DND-41 (cell line): ENCODE results near the gene LIMS1.
"Not testable (repeated sequence)": the region's sequence is repeated elsewhere in the genome, so short reads cannot be mapped to it uniquely, and the experiment has no call there.

Experiments
- CTCF ChIP-seq: IDR thresholded peaks from 2 replicates; pipeline ENCODE4 v1.5.1; 2012; ENCODE audit warnings: borderline replicate concordance, low read length, moderate library complexity, mild to moderate bottlenecking; ENCODE audit not compliant: poor library complexity, severe bottlenecking; ENCODE audit errors: extremely low read depth
- EZH2 ChIP-seq: IDR thresholded peaks from 3 replicates; pipeline ENCODE4 v1.6.1; 2012; ENCODE audit warnings: borderline replicate concordance, low read depth, mild to moderate bottlenecking, moderate library complexity, low read length, inconsistent platforms; ENCODE audit not compliant: severe bottlenecking

DNA sequence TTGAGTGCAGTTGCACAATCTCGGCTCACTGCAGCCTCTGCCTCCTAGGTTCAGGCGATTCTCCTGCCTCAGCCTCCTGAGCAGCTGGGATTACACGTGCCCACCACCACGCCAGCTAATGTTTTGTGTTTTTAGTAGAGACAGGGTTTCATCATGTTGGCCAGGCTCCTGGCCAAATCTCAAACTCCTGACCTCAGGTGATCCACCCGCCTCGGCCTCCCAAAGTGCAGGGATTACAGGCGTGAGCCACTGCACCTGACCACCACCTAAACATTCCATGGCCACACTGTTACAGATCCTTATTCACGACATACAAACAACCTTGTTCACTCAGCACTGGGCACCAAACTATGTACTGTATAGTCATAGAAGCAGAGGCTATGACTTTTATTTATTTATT is 116.2 kb downstream of the LIMS1 start:
- not testable (repeated sequence) for TF ChIP-seq CTCF, EZH2
